ENCODE results near the gene INTS3.

- no peak for TF ChIP-seq CTCF (IDR thresholded peaks at IDR 0.05; ENCODE audit: control extremely low read depth in 1 of 3, insufficient read depth in 1 of 3, low read depth in 1 of 3, low read length in 3 of 3)
- no peak for TF ChIP-seq POLR2AphosphoS5 (IDR thresholded peaks at IDR 0.05; ENCODE audit: low read depth, low read length)
- no peak for TF ChIP-seq POLR2A (IDR thresholded peaks at IDR 0.05; ENCODE audit: control extremely low read depth in 1 of 2, low read depth in 2 of 2, low read length in 2 of 2)
These were observed 70.6 kb downstream of the INTS3 start for GRCh38 chr1:153798468-153798780.

All from H1 (cell line).